Natural killer cell treated with Interleukin-12 subunit alpha and Interleukin-12 subunit beta and Interleukin-15 and Interleukin-18, amount 100 ng/mL, for 72 hours (primary cell): ENCODE measurements around the gene SNRNP35. TPM values are rescaled to one million over a fixed set of nuclear protein-coding genes. Genes with fewer than 3 reads are reported as not detected.
"Not testable (repeated sequence)": the region's sequence is repeated elsewhere in the genome, so short reads cannot be mapped to it uniquely, and the experiment has no call there.

Experiments used
- ATAC-seq, 2 donors: fragments of 150-1000 bp; cut with Tn5 transposase in 1 of 2; sonication (Bioruptor Pico), chemical (Tn5 transposase) in 1 of 2; 2 replicates each; pipeline ENCODE4 v1.10.0; 2021
- DNase-seq: peaks from one replicate; pipeline ENCODE4 v3.0.0; 2022; ENCODE audit warnings: low spot score
- H3K27ac Mint-ChIP-seq, 2 donors: 1 replicate in 1 of 2; 2 replicates in 1 of 2; pipeline ENCODE4 v1.8.0; 2022; ENCODE audit warnings: mixed read lengths in 2 of 2, mild to moderate bottlenecking in 1 of 2, moderate library complexity in 1 of 2
- H3K27me3 Mint-ChIP-seq, 2 donors: 1 replicate in 1 of 2; 2 replicates in 1 of 2; pipeline ENCODE4 v1.8.0; 2022; ENCODE audit warnings: mixed read lengths in 2 of 2
- H3K36me3 Mint-ChIP-seq: one replicate; pipeline ENCODE4 v1.8.0; 2022; ENCODE audit warnings: mixed read lengths
- H3K4me1 Mint-ChIP-seq, 2 donors: 1 replicate in 1 of 2; 2 replicates in 1 of 2; pipeline ENCODE4 v1.8.0; 2022; ENCODE audit warnings: low read depth in 2 of 2, mixed read lengths in 2 of 2, mild to moderate bottlenecking in 1 of 2
- H3K4me3 Mint-ChIP-seq: one replicate; pipeline ENCODE4 v1.8.0; 2022; ENCODE audit warnings: mixed read lengths
- H3K9me3 Mint-ChIP-seq: 2 replicates; pipeline ENCODE4 v1.8.0; 2022; ENCODE audit warnings: mixed read lengths
- total RNA-seq, 2 donors: library from RNA; stranded (reverse); gene quantifications; one replicate each; pipeline ENCODE4 v1.2.3, GENCODE V29; 2022

SNRNP35 gene
- total RNA-seq, 2 donors from 2014 or later, result 27.3 to 36.9 TPM

DNA sequence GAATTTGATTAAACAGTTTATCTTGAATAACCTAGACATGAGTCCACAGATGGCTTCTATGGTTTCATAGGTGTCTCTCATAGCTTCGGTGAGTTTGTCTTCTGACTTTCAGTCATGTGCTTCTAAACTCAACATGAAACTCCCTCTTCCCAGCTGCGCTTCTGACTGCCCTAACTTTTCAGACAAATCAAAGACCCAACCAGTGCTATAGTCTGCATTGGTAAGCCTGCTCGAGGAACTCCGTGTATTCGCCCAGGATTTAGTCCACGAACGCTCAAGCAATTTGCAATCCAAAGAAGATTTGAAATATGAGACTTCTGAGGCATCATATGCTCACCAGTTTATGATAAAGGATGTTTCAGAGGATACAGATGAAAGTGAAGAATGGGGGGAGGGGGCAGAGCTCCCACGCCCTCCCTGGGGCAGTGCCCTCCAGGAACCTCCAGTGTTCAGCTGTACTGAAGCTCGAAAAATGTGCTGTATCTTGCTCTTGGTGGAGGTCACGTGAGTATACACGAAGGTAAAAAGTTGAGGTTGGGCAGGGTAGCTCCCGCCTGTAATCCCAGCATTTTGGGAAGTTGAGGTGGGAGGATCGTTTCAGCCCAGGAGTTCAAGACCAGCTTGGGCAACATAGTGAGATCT is 16.3 kb upstream of the SNRNP35 start:
- DNase-seq (no peak), ATAC-seq (no peak)
- Mint-ChIP-seq H3K4me1 (peaks cover 0 to 5% of the 10 kb centered on the region in 2 donors), H3K27ac (no peak overlapping the region), H3K27me3 (no peaks in the 10 kb centered on the region), H3K4me3 (no peak overlapping the region), H3K36me3 (no peaks in the 10 kb centered on the region), H3K9me3 (no peaks in the 10 kb centered on the region)

GRCh38 chr12:123442774-123443173 is 15.2 kb upstream of the SNRNP35 start:
- Mint-ChIP-seq H3K27ac (no peak overlapping the region), H3K27me3 (no peaks in the 10 kb centered on the region), H3K36me3 (no peaks in the 10 kb centered on the region), H3K9me3 (no peaks in the 10 kb centered on the region), H3K4me3 (no peak overlapping the region), H3K4me1 (peaks cover 2% of the 10 kb centered on the region in 2 donors)
- ATAC-seq (no peak), DNase-seq (no peak)

DNA sequence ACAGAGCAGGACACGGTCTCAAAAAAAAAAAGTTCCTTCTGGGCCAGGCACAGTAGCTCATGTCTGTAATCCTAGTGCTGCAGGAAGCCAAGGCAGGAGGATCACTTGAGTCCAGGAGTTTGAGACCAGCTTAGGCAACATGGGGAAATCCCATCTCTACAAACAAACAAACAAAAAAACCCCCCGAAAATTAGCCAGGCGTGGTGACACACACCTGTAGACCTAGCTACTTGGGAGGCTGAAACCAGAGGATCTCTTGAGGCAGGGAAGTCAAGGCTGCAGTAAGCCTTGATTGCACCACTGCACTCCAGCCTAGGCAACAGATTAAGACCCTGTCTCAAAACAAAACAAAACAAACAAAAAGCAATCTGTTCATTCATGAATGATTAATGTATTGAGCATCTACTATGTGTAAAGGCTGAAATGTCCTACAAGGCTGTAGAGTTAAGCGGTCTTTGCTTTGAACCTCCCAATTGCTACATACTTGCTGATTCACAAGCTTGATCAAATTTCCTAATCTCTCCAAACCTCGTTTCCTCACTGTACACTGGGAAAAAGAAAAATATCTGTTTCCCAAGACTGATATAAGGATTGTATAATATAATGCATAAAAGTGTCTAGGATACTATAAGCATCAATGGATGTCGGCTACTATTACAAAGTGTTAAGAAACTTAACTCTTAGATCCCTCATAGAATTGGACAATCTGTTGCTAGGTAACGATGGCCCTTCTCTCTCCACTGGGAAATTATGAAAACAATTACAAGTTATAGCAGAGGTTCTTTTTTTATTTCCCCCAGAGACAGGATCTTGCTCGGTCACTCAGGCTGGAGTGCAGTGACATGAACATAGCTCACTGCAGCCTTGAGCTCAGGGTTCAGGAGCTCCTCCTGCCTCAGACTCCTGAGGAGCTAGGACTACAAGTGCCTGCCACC is 13.6 kb upstream of the SNRNP35 start:
- no peaks in the 10 kb centered on the region for H3K36me3 Mint-ChIP-seq
- H3K27ac Mint-ChIP-seq, result no peak overlapping the region
- no peak overlapping the region for H3K4me3 Mint-ChIP-seq
- DNase-seq (no peak), ATAC-seq (no peak)
- no peaks in the 10 kb centered on the region for H3K27me3 Mint-ChIP-seq
- H3K4me1 Mint-ChIP-seq, result peaks cover 10 to 15% of the 10 kb centered on the region in 2 donors
- H3K9me3 Mint-ChIP-seq, result no peaks in the 10 kb centered on the region

DNA sequence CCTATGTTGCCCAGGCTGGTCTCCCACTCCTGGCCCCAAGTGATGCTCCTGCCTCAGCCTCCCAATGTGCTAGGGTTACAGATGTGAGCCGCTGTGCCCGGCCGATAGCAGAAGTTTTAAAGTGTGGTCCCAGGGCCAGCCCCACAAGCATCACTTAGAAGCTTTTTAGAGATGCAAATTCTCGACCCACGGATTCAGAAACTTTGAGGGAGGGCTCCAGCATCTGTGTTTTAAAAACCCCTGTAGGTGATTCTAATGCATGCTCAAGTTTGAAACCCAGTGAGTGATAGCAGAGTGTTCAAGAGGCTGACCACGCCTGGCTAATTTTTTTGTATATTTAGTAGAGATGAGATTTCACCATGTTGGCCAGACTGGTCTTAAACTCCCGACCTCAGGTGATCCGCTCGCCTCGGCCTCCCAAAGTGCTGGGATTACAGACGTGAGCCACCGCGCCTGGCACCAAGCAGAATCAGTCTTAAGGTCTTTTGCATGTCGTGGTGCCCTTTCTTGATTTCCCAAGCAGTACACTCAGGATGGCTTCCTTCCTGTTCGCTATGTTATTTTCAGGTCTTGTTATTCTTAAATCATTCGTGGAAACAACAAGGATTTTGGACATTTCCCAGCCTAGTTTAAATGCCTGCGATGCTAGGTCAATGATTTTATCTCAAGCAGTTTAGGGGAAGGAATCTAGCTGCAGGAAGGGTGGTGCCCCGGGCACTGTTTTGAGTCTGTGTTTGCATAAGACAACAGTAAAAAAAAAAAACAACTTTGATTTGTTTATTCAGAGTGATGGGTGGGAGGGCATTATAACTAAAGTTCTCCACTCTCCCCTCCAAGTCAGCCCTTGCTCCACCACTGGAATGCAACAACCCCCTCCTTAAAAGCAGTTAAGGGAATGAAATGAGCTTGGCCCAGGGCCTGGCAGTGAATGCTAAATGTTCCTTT is 12.3 kb upstream of the SNRNP35 start:
- H3K36me3 Mint-ChIP-seq, result no peaks in the 10 kb centered on the region
- H3K27ac Mint-ChIP-seq, result peak overlapping the region in 1 of 2 donors; percentile 61
- no peaks in the 10 kb centered on the region for H3K27me3 Mint-ChIP-seq
- peak overlapping the region; percentile 10 for H3K4me3 Mint-ChIP-seq
- ATAC-seq (no peak), DNase-seq (no peak)
- peaks cover 15 to 18% of the 10 kb centered on the region in 2 donors for H3K4me1 Mint-ChIP-seq
- no peaks in the 10 kb centered on the region for H3K9me3 Mint-ChIP-seq

GRCh38 chr12:123446333-123446713 is 11.6 kb upstream of the SNRNP35 start:
- ATAC-seq (no peak), DNase-seq (no peak)
- Mint-ChIP-seq H3K27me3 (no peaks in the 10 kb centered on the region), H3K4me3 (no peak overlapping the region), H3K36me3 (no peaks in the 10 kb centered on the region), H3K9me3 (no peaks in the 10 kb centered on the region), H3K4me1 (peaks cover 15 to 18% of the 10 kb centered on the region in 2 donors), H3K27ac (peak overlapping the region in 1 of 2 donors; percentile 61)

GRCh38 chr12:123449249-123449733 is 8.6 kb upstream of the SNRNP35 start:
- H3K27ac Mint-ChIP-seq, result peak overlapping the region; percentile 98 to 99
- H3K9me3 Mint-ChIP-seq, result no peaks in the 10 kb centered on the region
- DNase-seq (no peak), ATAC-seq (no peak)
- H3K4me3 Mint-ChIP-seq, result peak overlapping the region; percentile 45
- H3K27me3 Mint-ChIP-seq, result no peaks in the 10 kb centered on the region
- H3K4me1 Mint-ChIP-seq, result peaks cover 13 to 18% of the 10 kb centered on the region in 2 donors
- no peaks in the 10 kb centered on the region for H3K36me3 Mint-ChIP-seq

- H3K27me3 Mint-ChIP-seq, result no peaks in the 10 kb centered on the region
- H3K36me3 Mint-ChIP-seq, result no peaks in the 10 kb centered on the region
- no peaks in the 10 kb centered on the region for H3K9me3 Mint-ChIP-seq
- H3K4me3 Mint-ChIP-seq, result no peak overlapping the region
- H3K4me1 Mint-ChIP-seq, result peaks cover 13 to 18% of the 10 kb centered on the region in 2 donors
- H3K27ac Mint-ChIP-seq, result peak overlapping the region; percentile 98 to 99
- ATAC-seq, result no peak
- DNase-seq, result no peak
Measured at GRCh38 chr12:123449856-123450255, 8.1 kb upstream of the SNRNP35 start.

DNA sequence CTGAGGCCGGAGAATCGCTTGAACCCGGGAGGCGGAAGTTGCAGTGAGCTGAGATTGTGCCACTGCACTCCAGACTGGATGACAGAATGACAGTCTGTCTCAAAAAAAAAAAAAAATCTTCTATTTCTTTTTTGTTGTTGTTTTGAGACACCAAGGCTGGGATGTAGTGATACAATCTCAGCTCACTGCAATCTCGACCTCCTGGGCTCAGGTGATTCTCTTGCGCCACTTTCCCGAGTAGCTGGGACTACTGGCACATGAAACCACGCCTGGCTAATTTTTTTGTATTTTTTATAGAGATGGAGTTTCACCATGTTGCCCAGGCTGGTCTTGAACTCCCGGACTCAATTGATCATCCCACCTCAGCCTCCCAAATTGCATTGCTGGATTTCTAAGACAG is 7.3 kb upstream of the SNRNP35 start:
- Mint-ChIP-seq H3K27ac (no peak overlapping the region), H3K4me1 (peaks cover 13 to 18% of the 10 kb centered on the region in 2 donors), H3K9me3 (no peaks in the 10 kb centered on the region), H3K4me3 (no peak overlapping the region), H3K27me3 (no peaks in the 10 kb centered on the region), H3K36me3 (no peaks in the 10 kb centered on the region)
- DNase-seq (no peak), ATAC-seq (no peak)

DNA sequence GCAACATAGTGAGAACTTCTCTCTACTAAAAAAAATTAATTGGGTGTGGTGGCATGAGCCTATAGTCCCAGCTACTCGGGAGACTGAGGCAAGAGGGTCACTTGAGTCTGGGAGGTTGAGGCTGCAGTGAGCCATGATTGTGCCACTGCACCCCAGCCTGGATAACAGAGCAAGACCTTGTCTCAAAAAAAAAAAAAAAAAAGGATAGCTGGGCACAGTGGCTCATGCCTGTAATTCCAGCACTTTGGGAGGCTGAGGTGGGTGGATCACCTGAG is 5.7 kb upstream of the SNRNP35 start:
- not testable (repeated sequence) for H3K9me3 Mint-ChIP-seq, H3K27me3 Mint-ChIP-seq, H3K36me3 Mint-ChIP-seq, DNase-seq, H3K4me3 Mint-ChIP-seq, ATAC-seq
- H3K27ac Mint-ChIP-seq, result peak overlapping the region; percentile 47 to 53
- H3K4me1 Mint-ChIP-seq, result peaks cover 18% of the 10 kb centered on the region in 2 donors

- Mint-ChIP-seq H3K27me3 (no peaks in the 10 kb centered on the region), H3K4me3 (no peak overlapping the region), H3K9me3 (no peaks in the 10 kb centered on the region), H3K36me3 (no peaks in the 10 kb centered on the region), H3K27ac (no peak overlapping the region), H3K4me1 (peaks cover 12 to 18% of the 10 kb centered on the region in 2 donors)
- ATAC-seq, result no peak
- DNase-seq, result no peak
Measured at GRCh38 chr12:123453165-123453564, 4.8 kb upstream of the SNRNP35 start.

GRCh38 chr12:123463174-123463573 is 5.2 kb downstream of the SNRNP35 start:
- ATAC-seq, H3K27me3 Mint-ChIP-seq, H3K9me3 Mint-ChIP-seq, DNase-seq, H3K27ac Mint-ChIP-seq, H3K4me3 Mint-ChIP-seq: not testable (repeated sequence)
- H3K4me1 Mint-ChIP-seq, result peaks cover 16 to 28% of the 10 kb centered on the region in 2 donors
- H3K36me3 Mint-ChIP-seq, result peaks cover 13% of the 10 kb centered on the region

- DNase-seq, result no peak
- Mint-ChIP-seq H3K27ac (no peak overlapping the region), H3K27me3 (no peaks in the 10 kb centered on the region), H3K9me3 (no peaks in the 10 kb centered on the region), H3K4me3 (no peak overlapping the region), H3K4me1 (peaks cover 8 to 22% of the 10 kb centered on the region in 2 donors), H3K36me3 (peaks cover 13% of the 10 kb centered on the region)
- no peak for ATAC-seq
Measured at GRCh38 chr12:123465084-123465483, 7.1 kb downstream of the SNRNP35 start.

GRCh38 chr12:123468786-123469185 is 10.8 kb downstream of the SNRNP35 start:
- no peak overlapping the region for H3K27ac Mint-ChIP-seq
- H3K27me3 Mint-ChIP-seq, result no peaks in the 10 kb centered on the region
- H3K4me1 Mint-ChIP-seq, result peaks cover 0 to 15% of the 10 kb centered on the region in 2 donors
- DNase-seq, result no peak
- no peak for ATAC-seq
- no peak overlapping the region for H3K4me3 Mint-ChIP-seq
- H3K9me3 Mint-ChIP-seq, result no peaks in the 10 kb centered on the region
- peaks cover 8% of the 10 kb centered on the region for H3K36me3 Mint-ChIP-seq
